Measurements from ENCODE around the gene ENAM. TPM values are rescaled to one million over a fixed set of nuclear protein-coding genes. Genes with fewer than 3 reads are reported as not detected.

ENAM gene
- polyA plus RNA-seq, 1 of the 3 experiments (the other 2 are of a cell fraction) = 0.20 TPM

- Histone ChIP-seq H4K20me1 (ENCODE audit: insufficient read depth) (no peaks in the 10 kb centered on the region), H3K4me2 (no peak within 1 kb of the TSS), H3K36me3 (replicated peaks in 1 of 2; ENCODE audit: control insufficient read depth in 1 of 2, insufficient read depth in 2 of 2, low read length in 1 of 2) (no peaks in the 10 kb centered on the region), H3K79me2 (ENCODE audit: insufficient read depth) (no peaks in the 10 kb centered on the region), H3K4me3 (ENCODE audit: low read depth in 2 of 2, low read length in 1 of 2) (no peak within 1 kb of the TSS), H3K9me3 (no peaks in the 10 kb centered on the region), H3K9me2 (no peaks in the 10 kb centered on the region), H3K4me1 (ENCODE audit: control insufficient read depth in 1 of 2, insufficient read depth in 2 of 2, low read depth in 1 of 2, low read length in 1 of 2) (no peaks in the 10 kb centered on the region; a peak in 1 of 4 replicates), H3K9ac (no peak within 1 kb of the TSS), H3K27ac (ENCODE audit: low read depth in 2 of 2, low read length in 1 of 2) (no peak within 1 kb of the TSS; a peak in 1 of 4 replicates), H2AFZ (ENCODE audit: low read depth) (0 out of 2 replicates have a peak within 1 kb of the TSS, but pooled peaks have one; percentile 63), H3F3A (replicated peaks; ENCODE audit: insufficient read depth) (peaks cover 4% of the 10 kb centered on the region), H3K27me3 (ENCODE audit: insufficient read depth) (peaks cover 6% of the 10 kb centered on the region; the same call in 1 of the 2 replicates)
- ChIA-PET CTCF (interaction anchor here (1.8 kb wide), 1 partner anchor 14 kb away, joined by 6 read pairs; no protein-coding TSS in a partner anchor), POLR2A (no interaction called here)
- WGBS (ENCODE audit: low lambda C conversion rate) = 0% methylated on average over 1 of the region's 1 CpG
- DNase-seq = no peak
- no peak for TF ChIP-seq RAD21 (IDR thresholded peaks at IDR 0.05; ENCODE audit: low read length)
- no peak for TF ChIP-seq EZH2phosphoT487 (IDR thresholded peaks at IDR 0.05; ENCODE audit: borderline replicate concordance, low read depth)
- no peak for TF ChIP-seq TCF12 (IDR thresholded peaks at IDR 0.05)
- TF ChIP-seq REST (IDR thresholded peaks at IDR 0.05; ENCODE audit: low read depth, low read length) = no peak
- no peak for TF ChIP-seq MEF2A (IDR thresholded peaks at IDR 0.05; ENCODE audit: borderline replicate concordance, low read depth)
- TF ChIP-seq POLR2AphosphoS5 (IDR thresholded peaks at IDR 0.05; ENCODE audit: low read depth, low read length) = no peak
- TF ChIP-seq RXRA (IDR thresholded peaks at IDR 0.05; ENCODE audit: borderline replicate concordance, low read depth) = no peak
- no peak for TF ChIP-seq CTCF (IDR thresholded peaks at IDR 0.05)
These were observed 37.8 kb downstream of the ENAM start, which contains the start of gene JCHAIN for GRCh38 chr4:70666369-70666768. Gene JCHAIN (minus strand): TSS chr4:70666508. CDS start chr4:70666490, 18 bp downstream.

GRCh38 chr4:70667740-70668535, 39.4 kb downstream of the ENAM start:
- Histone ChIP-seq H3K9ac (no peak overlapping the region), H3K4me2 (no peak overlapping the region), H2AFZ (ENCODE audit: low read depth) (peak overlapping the region; percentile 63; the same call in 1 of the 2 replicates), H3K27ac (ENCODE audit: low read depth in 2 of 2, low read length in 1 of 2) (no peak overlapping the region), H3K9me3 (no peaks in the 10 kb centered on the region), H3K79me2 (ENCODE audit: insufficient read depth) (no peaks in the 10 kb centered on the region), H3K27me3 (ENCODE audit: insufficient read depth) (peaks cover 6% of the 10 kb centered on the region; the same call in 1 of the 2 replicates), H3F3A (replicated peaks; ENCODE audit: insufficient read depth) (peaks cover 4% of the 10 kb centered on the region), H3K36me3 (replicated peaks in 1 of 2; ENCODE audit: control insufficient read depth in 1 of 2, insufficient read depth in 2 of 2, low read length in 1 of 2) (no peaks in the 10 kb centered on the region), H3K4me3 (ENCODE audit: low read depth in 2 of 2, low read length in 1 of 2) (no peak overlapping the region), H3K9me2 (no peaks in the 10 kb centered on the region), H3K4me1 (ENCODE audit: control insufficient read depth in 1 of 2, insufficient read depth in 2 of 2, low read depth in 1 of 2, low read length in 1 of 2) (no peaks in the 10 kb centered on the region; a peak in 1 of 4 replicates), H4K20me1 (ENCODE audit: insufficient read depth) (no peaks in the 10 kb centered on the region)
- ChIA-PET CTCF (interaction anchor here (0.9 to 1.1 kb wide), 2 partner anchors 16 to 342 kb away, joined by 4 to 7 read pairs; no protein-coding TSS in a partner anchor), POLR2A (no interaction called here)
- WGBS (ENCODE audit: low lambda C conversion rate) = 31% methylated on average over 3 of the region's 3 CpGs
- no peak for DNase-seq
- no peak for TF ChIP-seq EP300 (IDR thresholded peaks at IDR 0.05; ENCODE audit: borderline replicate concordance in 1 of 2, low read depth in 1 of 2, low read length in 1 of 2)
- no peak for TF ChIP-seq MAX (IDR thresholded peaks at IDR 0.05; ENCODE audit: low read depth)
- TF ChIP-seq IRF3 (IDR thresholded peaks at IDR 0.05; ENCODE audit: low read depth, low read length) = no peak
- no peak for TF ChIP-seq CTCF (IDR thresholded peaks at IDR 0.05)
- TF ChIP-seq CHD2 (IDR thresholded peaks at IDR 0.05; ENCODE audit: low read length, partially characterized antibody) = no peak
- TF ChIP-seq MXI1 (IDR thresholded peaks at IDR 0.05; ENCODE audit: low read depth, low read length) = no peak
- no peak for TF ChIP-seq FOSL2 (IDR thresholded peaks at IDR 0.05; ENCODE audit: borderline replicate concordance, low read depth)
- no peak for TF ChIP-seq RFX5 (IDR thresholded peaks at IDR 0.05; ENCODE audit: low read length)
- no peak for TF ChIP-seq SIN3A (IDR thresholded peaks at IDR 0.05; ENCODE audit: borderline replicate concordance, low read depth, low read length)
